Measurements from ENCODE around the gene ROPN1. TPM values are rescaled to one million over a fixed set of nuclear protein-coding genes. Genes with fewer than 3 reads are reported as not detected.

ROPN1 gene
- total and polyA plus RNA-seq, 9 donors = not detected

- no peaks in the 10 kb centered on the region for H3K36me3 ChIP-seq
- DNase-seq = no peak
- TF ChIP-seq POLR2A (IDR thresholded peaks at IDR 0.05) = no peak
- no peak for TF ChIP-seq CTCF (IDR thresholded peaks at IDR 0.05)
- TF ChIP-seq EP300 (IDR thresholded peaks at IDR 0.05) = no peak
- intact Hi-C loops (cut with DNase I) = no loop called here
- H3K9me3 ChIP-seq = no peaks in the 10 kb centered on the region
- H3K27me3 ChIP-seq = no peaks in the 10 kb centered on the region
- H3K4me3 ChIP-seq = no peak overlapping the region
- no peak overlapping the region for H3K27ac ChIP-seq
- no peaks in the 10 kb centered on the region for H3K4me1 ChIP-seq (ENCODE audit: insufficient read depth)
Measured at GRCh38 chr3:123935830-123936229, 56.1 kb downstream of the ROPN1 start.

- intact Hi-C loops (cut with DNase I) = no loop called here
- Histone ChIP-seq H3K4me1 (ENCODE audit: insufficient read depth) (no peaks in the 10 kb centered on the region), H3K36me3 (no peaks in the 10 kb centered on the region), H3K27ac (no peak overlapping the region), H3K27me3 (no peaks in the 10 kb centered on the region), H3K9me3 (no peaks in the 10 kb centered on the region), H3K4me3 (no peak overlapping the region)
- WGBS, 3 donors = 82 to 85% (median 84%) methylated on average over 2 of the region's 2 CpGs
- no peak for DNase-seq
- TF ChIP-seq CTCF (IDR thresholded peaks at IDR 0.05) = no peak
Measured at GRCh38 chr3:123934250-123934649, 57.7 kb downstream of the ROPN1 start.

GRCh38 chr3:123930445-123930844, 61.5 kb downstream of the ROPN1 start:
- intact Hi-C loops (cut with DNase I) = no loop called here

GRCh38 chr3:123929325-123929724, 62.6 kb downstream of the ROPN1 start:
- H3K4me3 ChIP-seq = no peak overlapping the region
- TF ChIP-seq POLR2A (IDR thresholded peaks at IDR 0.05) (no peak), CTCF (IDR thresholded peaks at IDR 0.05) (no peak), EP300 (IDR thresholded peaks at IDR 0.05) (no peak)
- no peaks in the 10 kb centered on the region for H3K4me1 ChIP-seq (ENCODE audit: insufficient read depth)
- H3K27me3 ChIP-seq = no peaks in the 10 kb centered on the region
- H3K27ac ChIP-seq = no peak overlapping the region
- no peaks in the 10 kb centered on the region for H3K9me3 ChIP-seq
- WGBS, 3 donors = 93 to 95% (median 93%) methylated on average over 9 of the region's 9 CpGs
- H3K36me3 ChIP-seq = no peaks in the 10 kb centered on the region
- DNase-seq = no peak
- intact Hi-C loops (cut with DNase I) = no loop called here

More at GRCh38 chr3:123930445-123930844, 61.5 kb downstream of the ROPN1 start:
- H3K9me3 ChIP-seq = no peaks in the 10 kb centered on the region
- no peaks in the 10 kb centered on the region for H3K27me3 ChIP-seq
- no peak overlapping the region for H3K27ac ChIP-seq
- TF ChIP-seq EP300 (IDR thresholded peaks at IDR 0.05) (no peak), POLR2A (IDR thresholded peaks at IDR 0.05) (no peak), CTCF (IDR thresholded peaks at IDR 0.05) (no peak)
- H3K4me3 ChIP-seq = no peak overlapping the region
- no peak for DNase-seq
- no peaks in the 10 kb centered on the region for H3K4me1 ChIP-seq (ENCODE audit: insufficient read depth)
- no peaks in the 10 kb centered on the region for H3K36me3 ChIP-seq

GRCh38 chr3:123926396-123926795, 65.5 kb downstream of the ROPN1 start:
- Histone ChIP-seq H3K4me3 (no peak overlapping the region), H3K4me1 (ENCODE audit: insufficient read depth) (no peaks in the 10 kb centered on the region), H3K27me3 (no peaks in the 10 kb centered on the region), H3K36me3 (no peaks in the 10 kb centered on the region), H3K9me3 (no peaks in the 10 kb centered on the region), H3K27ac (no peak overlapping the region)
- intact Hi-C loops (cut with DNase I) = no loop called here
- TF ChIP-seq POLR2A (IDR thresholded peaks at IDR 0.05) (no peak), EP300 (IDR thresholded peaks at IDR 0.05) (no peak), CTCF (IDR thresholded peaks at IDR 0.05) (no peak)
- no peak for DNase-seq
